A549 (cell line): Measurements from ENCODE around the gene GPR27. TPM values are rescaled to one million over a fixed set of nuclear protein-coding genes. Genes with fewer than 3 reads are reported as not detected.

Experiments used
- ATAC-seq, 2 experiments: fragments of 200-7000 bp in 1 of 2; fragments of >200 bp in 1 of 2; cut with Nextera tagmentation in 1 of 2; cut with Tn5 transposase in 1 of 2; 3 replicates each; pipeline versions ENCODE4 v1.8.0 to v1.9.1; 2018 to 2020; ENCODE audit warnings: mild to moderate bottlenecking in 1 of 2, moderate library complexity in 1 of 2
- CTCF ChIA-PET: fragments of 300-600 bp; sonication (Branson Sonifier 250); formaldehyde crosslinking; extraction: SDS; loops from one replicate; lab custom pipeline; 2021; ENCODE audit warnings: antibody characterized with exemption, inconsistent platforms; lab: Yijun Ruan, JAX
- POLR2A ChIA-PET: fragments of 350-600 bp; formaldehyde crosslinking; extraction: SDS; loops from one replicate; lab custom pipeline; 2021; ENCODE audit warnings: antibody characterized with exemption, inconsistent platforms; lab: Yijun Ruan, JAX
- DNase-seq, 2 experiments: peaks; one replicate each; pipeline versions ENCODE4 v3.0.0 to v3.0.0-alpha.2; 2011 to 2016; ENCODE audit warnings: low read depth in 1 of 2, low spot score in 1 of 2
- FAIRE-seq: peaks from 2 replicates; lab custom pipeline; 2011; peaks lifted over from hg19 to GRCh38; lab: Jason Lieb, UNC
- H3K27ac ChIP-seq, 2 experiments: fragments of >200 bp; sonication (Bioruptor Twin); formaldehyde crosslinking; 3 replicates each; pipeline ENCODE4 v1.5.1; 2016 to 2017
- H3K4me1 ChIP-seq: fragments of >200 bp; sonication (Bioruptor Twin); formaldehyde crosslinking; 3 replicates; pipeline ENCODE4 v1.6.1; 2016
- H3K4me2 ChIP-seq: fragments of >200 bp; sonication (Bioruptor Twin); formaldehyde crosslinking; 3 replicates; pipeline ENCODE4 v1.6.1; 2016
- H3K4me3 ChIP-seq: fragments of >200 bp; sonication (Bioruptor Twin); formaldehyde crosslinking; 3 replicates; pipeline ENCODE4 v1.5.1; 2016
- H3K9me3 ChIP-seq: fragments of >200 bp; sonication (Bioruptor Twin); formaldehyde crosslinking; 3 replicates; pipeline ENCODE4 v1.6.1; 2016
- CEBPB ChIP-seq, 2 experiments: fragments of >200 bp in 1 of 2; sonication (Bioruptor Twin) in 1 of 2; formaldehyde crosslinking in 1 of 2; IDR thresholded peaks; 2 replicates each; pipeline ENCODE4 v1.6.1; 2012 to 2016
- CHD2 ChIP-seq: fragments of 150-350 bp; IDR thresholded peaks from 2 replicates; pipeline ENCODE4 v1.6.1; 2014; ENCODE audit warnings: low read length; ENCODE audit not compliant: partially characterized antibody
- CHD4 ChIP-seq: fragments of 200-600 bp; sonication (generic); IDR thresholded peaks from 2 replicates; pipeline ENCODE4 v1.6.1; 2016; ENCODE audit warnings: antibody characterized with exemption, mild to moderate bottlenecking, borderline replicate concordance
- FOSL2 ChIP-seq, 2 experiments: fragments of 450-650 bp in 1 of 2; fragments of >200 bp in 1 of 2; sonication (Bioruptor Twin) in 1 of 2; formaldehyde crosslinking; IDR thresholded peaks; 2 replicates each; pipeline versions ENCODE4 v1.5.0 to v1.6.1; 2016 to 2020; ENCODE audit warnings: mild to moderate bottlenecking in 1 of 2, moderate library complexity in 1 of 2
- FOXS1 ChIP-seq: fragments of 250-450 bp; sonication (Bioruptor Pico); IDR thresholded peaks from 2 replicates; pipeline ENCODE4 v1.5.0; 2020; ENCODE audit warnings: mild to moderate bottlenecking, moderate library complexity
- GATA3 ChIP-seq: IDR thresholded peaks from 2 replicates; pipeline ENCODE4 v1.6.1; 2012; ENCODE audit warnings: borderline replicate concordance
- HDAC2 ChIP-seq: fragments of 200-600 bp; sonication (generic); IDR thresholded peaks from 2 replicates; pipeline ENCODE4 v1.6.1; 2016
- HOXA7 ChIP-seq: fragments of 250-450 bp; sonication (Bioruptor Pico); IDR thresholded peaks from 2 replicates; pipeline ENCODE4 v1.5.0; 2020; ENCODE audit warnings: mild to moderate bottlenecking, moderate library complexity
- JUN ChIP-seq, 2 experiments: fragments of >200 bp; sonication (Bioruptor Twin); formaldehyde crosslinking; IDR thresholded peaks; 2 replicates in 1 of 2; 3 replicates in 1 of 2; pipeline ENCODE4 v1.6.1; 2016 to 2017
- MAFK ChIP-seq: fragments of 450-650 bp; IDR thresholded peaks from 2 replicates; pipeline ENCODE4 v1.6.1; 2014; ENCODE audit not compliant: partially characterized antibody
- MAX ChIP-seq: IDR thresholded peaks from 2 replicates; pipeline ENCODE4 v1.6.1; 2012
- MYC ChIP-seq: IDR thresholded peaks from 2 replicates; pipeline ENCODE4 v1.6.1; 2012; ENCODE audit warnings: mild to moderate bottlenecking, inconsistent platforms, low read length, improper control_type of control experiment, borderline replicate concordance
- NR3C1 ChIP-seq: fragments of >200 bp; sonication (Bioruptor Twin); formaldehyde crosslinking; IDR thresholded peaks from 3 replicates; pipeline ENCODE4 v1.6.1; 2017
- POLR2AphosphoS2 ChIP-seq: conservative IDR thresholded peaks from 2 replicates; pipeline ENCODE4 v1.6.1; 2012; ENCODE audit warnings: low read length, improper control_type of control experiment, inconsistent platforms
- RARB ChIP-seq: fragments of 250-450 bp; sonication (Bioruptor Pico); IDR thresholded peaks from 2 replicates; pipeline ENCODE4 v1.8.0; 2021; ENCODE audit warnings: mild to moderate bottlenecking, moderate library complexity
- RCOR1 ChIP-seq: fragments of 150-350 bp; IDR thresholded peaks from 2 replicates; pipeline ENCODE4 v1.6.1; 2014; ENCODE audit warnings: antibody characterized with exemption, low read length, low read depth
- SMC3 ChIP-seq: fragments of >200 bp; sonication (Bioruptor Twin); formaldehyde crosslinking; IDR thresholded peaks from 3 replicates; pipeline ENCODE4 v1.6.1; 2018; ENCODE audit warnings: inconsistent platforms
- USF2 ChIP-seq: fragments of 450-650 bp; IDR thresholded peaks from 2 replicates; pipeline ENCODE4 v1.6.1; 2014; ENCODE audit warnings: antibody characterized with exemption
- ZNF302 ChIP-seq: fragments of 250-450 bp; sonication (Bioruptor Pico); IDR thresholded peaks from 2 replicates; pipeline ENCODE4 v1.9.0; 2021; ENCODE audit warnings: inconsistent platforms, mild to moderate bottlenecking, moderate library complexity
- WGBS: methylation state at CpG from one replicate; pipeline ENCODE4 v1.1.6; 2017; ENCODE audit errors: missing lambda C conversion rate; 5-methylcytosine and 5-hydroxymethylcytosine counted together
- polyA plus RNA-seq, 4 experiments: library from polyadenylated mRNA; depleted of rRNA in 3 of 4; stranded (reverse); fragments of >200 nt; fragmentation: RNase III in 1 of 4; extraction: RNeasy Plus Mini Kit Qiagen cat#74134 plus additional on column Dnase treatment in 1 of 4; gene quantifications; 2 replicates in 3 of 4; 3 replicates in 1 of 4; pipeline ENCODE4 v1.2.3, GENCODE V29; 2011 to 2017
- TF ChIP-seq, protein P1 (sequence below): fragments of 200-600 bp; sonication (generic); IDR thresholded peaks from 2 replicates; pipeline ENCODE4 v1.6.1; 2016; ENCODE audit warnings: antibody characterized with exemption, mild to moderate bottlenecking, moderate library complexity
- TF ChIP-seq, protein P2 (sequence below): fragments of >200 bp; sonication (Bioruptor Twin); formaldehyde crosslinking; IDR thresholded peaks from 3 replicates; pipeline ENCODE4 v1.6.1; 2016

Gene GPR27
- polyA plus RNA-seq, 2 of the 4 experiments (the other 2 are of a cell fraction), result 1.6 to 1.7 TPM

DNA sequence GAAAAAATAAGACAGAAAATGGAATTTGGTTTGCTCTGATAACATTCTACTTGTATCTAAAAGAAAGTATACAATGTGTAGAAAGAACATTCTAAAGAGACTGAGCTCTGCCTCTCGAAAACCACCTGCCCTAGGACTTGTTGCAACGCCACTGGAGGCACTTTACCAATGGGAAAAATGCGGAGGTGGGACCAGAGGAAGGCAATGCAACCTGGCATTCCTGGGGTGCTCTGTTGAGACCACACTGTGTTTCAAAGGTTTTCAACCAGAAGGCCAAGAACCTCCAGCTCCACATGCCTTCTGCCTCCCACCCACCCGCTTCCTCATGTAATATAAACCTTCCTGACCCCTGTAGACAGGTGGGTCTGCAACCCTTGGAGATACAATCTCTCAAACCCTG lies 26.8 kb downstream of the GPR27 start:
- ATAC-seq (no peak), FAIRE-seq (no peak)
- no peak overlapping the region for H3K27ac ChIP-seq
- 36% methylated on average over 4 of the region's 4 CpGs for WGBS
- no peaks in the 10 kb centered on the region for H3K9me3 ChIP-seq
- 0 out of 3 replicates have a peak, but pooled peaks cover 3% of the 10 kb centered on the region for H3K4me1 ChIP-seq
- H3K4me2 ChIP-seq, result no peak overlapping the region
- H3K4me3 ChIP-seq, result no peak overlapping the region
- CTCF ChIA-PET, result interaction anchor here (1.5 kb wide), 1 partner anchor 50 kb away, joined by 6 read pairs; no protein-coding TSS in a partner anchor
- TF ChIP-seq HOXA7 (CRISPR knock-in tag) (no peak), SMC3 (no peak), NR3C1 (no peak), JUN (IDR thresholded peaks at IDR 0.05) (no peak), GATA3 (no peak), MYC (no peak), FOSL2 (IDR thresholded peaks at IDR 0.05) (no peak), FOSL2 (CRISPR knock-in tag; IDR thresholded peaks at IDR 0.05) (no peak), POLR2AphosphoS2 (no peak), CEBPB (IDR thresholded peaks at IDR 0.05) (no peak), HDAC2 (no peak), ZNF302 (no peak), RCOR1 (no peak), FOXS1 (CRISPR knock-in tag) (no peak), MAFK (no peak), MAX (no peak), RARB (CRISPR knock-in tag) (no peak), USF2 (no peak)
- TF ChIP-seq, protein P1, sequence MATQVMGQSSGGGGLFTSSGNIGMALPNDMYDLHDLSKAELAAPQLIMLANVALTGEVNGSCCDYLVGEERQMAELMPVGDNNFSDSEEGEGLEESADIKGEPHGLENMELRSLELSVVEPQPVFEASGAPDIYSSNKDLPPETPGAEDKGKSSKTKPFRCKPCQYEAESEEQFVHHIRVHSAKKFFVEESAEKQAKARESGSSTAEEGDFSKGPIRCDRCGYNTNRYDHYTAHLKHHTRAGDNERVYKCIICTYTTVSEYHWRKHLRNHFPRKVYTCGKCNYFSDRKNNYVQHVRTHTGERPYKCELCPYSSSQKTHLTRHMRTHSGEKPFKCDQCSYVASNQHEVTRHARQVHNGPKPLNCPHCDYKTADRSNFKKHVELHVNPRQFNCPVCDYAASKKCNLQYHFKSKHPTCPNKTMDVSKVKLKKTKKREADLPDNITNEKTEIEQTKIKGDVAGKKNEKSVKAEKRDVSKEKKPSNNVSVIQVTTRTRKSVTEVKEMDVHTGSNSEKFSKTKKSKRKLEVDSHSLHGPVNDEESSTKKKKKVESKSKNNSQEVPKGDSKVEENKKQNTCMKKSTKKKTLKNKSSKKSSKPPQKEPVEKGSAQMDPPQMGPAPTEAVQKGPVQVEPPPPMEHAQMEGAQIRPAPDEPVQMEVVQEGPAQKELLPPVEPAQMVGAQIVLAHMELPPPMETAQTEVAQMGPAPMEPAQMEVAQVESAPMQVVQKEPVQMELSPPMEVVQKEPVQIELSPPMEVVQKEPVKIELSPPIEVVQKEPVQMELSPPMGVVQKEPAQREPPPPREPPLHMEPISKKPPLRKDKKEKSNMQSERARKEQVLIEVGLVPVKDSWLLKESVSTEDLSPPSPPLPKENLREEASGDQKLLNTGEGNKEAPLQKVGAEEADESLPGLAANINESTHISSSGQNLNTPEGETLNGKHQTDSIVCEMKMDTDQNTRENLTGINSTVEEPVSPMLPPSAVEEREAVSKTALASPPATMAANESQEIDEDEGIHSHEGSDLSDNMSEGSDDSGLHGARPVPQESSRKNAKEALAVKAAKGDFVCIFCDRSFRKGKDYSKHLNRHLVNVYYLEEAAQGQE, result no peak
- TF ChIP-seq, protein P2, sequence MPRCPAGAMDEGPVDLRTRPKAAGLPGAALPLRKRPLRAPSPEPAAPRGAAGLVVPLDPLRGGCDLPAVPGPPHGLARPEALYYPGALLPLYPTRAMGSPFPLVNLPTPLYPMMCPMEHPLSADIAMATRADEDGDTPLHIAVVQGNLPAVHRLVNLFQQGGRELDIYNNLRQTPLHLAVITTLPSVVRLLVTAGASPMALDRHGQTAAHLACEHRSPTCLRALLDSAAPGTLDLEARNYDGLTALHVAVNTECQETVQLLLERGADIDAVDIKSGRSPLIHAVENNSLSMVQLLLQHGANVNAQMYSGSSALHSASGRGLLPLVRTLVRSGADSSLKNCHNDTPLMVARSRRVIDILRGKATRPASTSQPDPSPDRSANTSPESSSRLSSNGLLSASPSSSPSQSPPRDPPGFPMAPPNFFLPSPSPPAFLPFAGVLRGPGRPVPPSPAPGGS, result no peak
- TF ChIP-seq, all 56 proteins: peak for 0
- POLR2A ChIA-PET, result no interaction called here
- no peak for DNase-seq

GRCh38 chr3:71783152-71783551 lies 29.5 kb downstream of the GPR27 start:
- ATAC-seq (no peak), DNase-seq (no peak), FAIRE-seq (no peak)
- Histone ChIP-seq H3K4me1 (0 out of 3 replicates have a peak, but pooled peaks cover 3% of the 10 kb centered on the region), H3K9me3 (no peaks in the 10 kb centered on the region), H3K27ac (no peak overlapping the region), H3K4me2 (no peak overlapping the region), H3K4me3 (no peak overlapping the region)
- TF ChIP-seq CHD4, result no peak
- no peak for TF ChIP-seq CHD2
- 4% methylated on average over 1 of the region's 1 CpG for whole genome bisulfite sequencing
- CTCF ChIA-PET, result interaction anchor here (1.3 kb wide), 1 partner anchor 92 kb away, joined by 3 read pairs; no protein-coding TSS in a partner anchor
- POLR2A ChIA-PET, result no interaction called here
